Peyer's patch (tissue), 4 donors: ENCODE data around the gene KLHL22.

Source experiments
- CTCF ChIP-seq, 6 experiments: fragments of 450-650 bp in 4 of 6; fragments of 200-600 bp in 2 of 6; sonication (generic) in 1 of 6; IDR thresholded peaks; one replicate each; pipeline ENCODE4 v1.5.1; 2017 to 2019; ENCODE audit warnings: antibody characterized with exemption in 6 of 6, mild to moderate bottlenecking in 3 of 6, moderate library complexity in 1 of 6
- POLR2A ChIP-seq, 2 donors: fragments of 450-650 bp; IDR thresholded peaks; one replicate each; pipeline ENCODE4 v1.5.1; 2017; ENCODE audit warnings: antibody characterized with exemption in 2 of 2, mild to moderate bottlenecking in 2 of 2, moderate library complexity in 2 of 2

GRCh38 chr22:20437613-20438426 is 57.8 kb downstream of the KLHL22 start, which contains the start of gene SCARF2:
- TF ChIP-seq CTCF (IDR thresholded peaks at IDR 0.05) (no peak), POLR2A (IDR thresholded peaks at IDR 0.05) (no peak)
